AG04450 (cell line): ENCODE results near the gene ANKRD53. TPM values are rescaled to one million over a fixed set of nuclear protein-coding genes. Genes with fewer than 3 reads are reported as not detected.
A peak's percentile ranks its signal among the peaks of the same experiment; 100 is the strongest.

Source experiments
- CTCF ChIA-PET: fragments of 300-600, 350-600 bp; formaldehyde crosslinking; extraction: SDS; loops from one replicate; lab custom pipeline; 2022; ENCODE audit warnings: antibody characterized with exemption, inconsistent platforms; lab: Charles Lee
- POLR2A ChIA-PET: fragments of 350-600 bp; formaldehyde crosslinking; extraction: SDS; loops from one replicate; lab custom pipeline; 2021; ENCODE audit warnings: antibody characterized with exemption, inconsistent platforms; lab: Yijun Ruan, JAX
- DNase-seq: peaks from one replicate; pipeline ENCODE4 v3.0.0-alpha.2; 2011; ENCODE audit warnings: low read depth, low spot score
- H3K27ac ChIP-seq: one replicate; pipeline ENCODE4 v1.5.1; 2012; ENCODE audit warnings: low read depth, low read length, control low read depth
- H3K27me3 ChIP-seq: one replicate; pipeline ENCODE4 v1.6.0; 2012; ENCODE audit warnings: low read length; ENCODE audit not compliant: control insufficient read depth, insufficient read depth
- H3K4me3 ChIP-seq: 2 replicates; pipeline ENCODE4 v1.5.1; 2011; ENCODE audit warnings: mild to moderate bottlenecking, low read depth, low read length, control low read depth
- H3K9me3 ChIP-seq: 2 replicates; pipeline ENCODE4 v1.5.1; 2012; ENCODE audit warnings: low read length; ENCODE audit not compliant: control insufficient read depth, insufficient read depth
- polyA minus RNA-seq: library from RNA; depleted of rRNA, polyadenylated mRNA; stranded (reverse); fragments of >200 nt; gene quantifications from 2 replicates; pipeline ENCODE4 v1.2.3, GENCODE V29; 2011; rRNA and poly(A)+ RNA removed
- polyA plus RNA-seq: library from polyadenylated mRNA; depleted of rRNA; stranded (reverse); fragments of >200 nt; gene quantifications from 2 replicates; pipeline ENCODE4 v1.2.3, GENCODE V29; 2011; rRNA removed
- TF ChIP-seq, protein P1 (sequence below): IDR thresholded peaks from 2 replicates; pipeline ENCODE4 v1.5.1; 2011; ENCODE audit warnings: low read depth, low read length, control low read depth, inconsistent platforms

The ANKRD53 gene, protein sequence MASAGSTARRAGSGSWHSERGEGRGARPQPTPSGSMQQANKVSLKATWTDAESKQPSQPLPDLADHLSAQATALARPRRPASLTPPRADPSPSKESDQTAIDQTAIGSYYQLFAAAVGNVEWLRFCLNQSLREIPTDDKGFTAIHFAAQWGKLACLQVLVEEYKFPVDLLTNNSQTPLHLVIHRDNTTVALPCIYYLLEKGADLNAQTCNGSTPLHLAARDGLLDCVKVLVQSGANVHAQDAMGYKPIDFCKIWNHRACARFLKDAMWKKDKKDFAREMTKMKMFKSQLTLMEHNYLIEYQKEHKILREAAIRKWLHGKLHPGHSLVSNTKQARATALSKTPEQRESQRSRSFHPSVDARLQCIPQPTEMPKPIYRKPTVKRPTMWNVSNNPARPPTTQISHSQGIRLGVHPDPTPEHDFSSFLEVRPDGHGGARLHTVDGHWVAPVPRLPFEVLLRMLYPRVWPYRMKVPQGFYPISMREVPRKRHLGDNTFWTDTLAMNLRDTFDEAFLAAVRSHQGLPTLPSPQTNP
- polyA plus RNA-seq (0.72 and 1.1 TPM in 2 replicates), polyA minus RNA-seq (2.1 and 3.6 TPM in 2 replicates)

DNA sequence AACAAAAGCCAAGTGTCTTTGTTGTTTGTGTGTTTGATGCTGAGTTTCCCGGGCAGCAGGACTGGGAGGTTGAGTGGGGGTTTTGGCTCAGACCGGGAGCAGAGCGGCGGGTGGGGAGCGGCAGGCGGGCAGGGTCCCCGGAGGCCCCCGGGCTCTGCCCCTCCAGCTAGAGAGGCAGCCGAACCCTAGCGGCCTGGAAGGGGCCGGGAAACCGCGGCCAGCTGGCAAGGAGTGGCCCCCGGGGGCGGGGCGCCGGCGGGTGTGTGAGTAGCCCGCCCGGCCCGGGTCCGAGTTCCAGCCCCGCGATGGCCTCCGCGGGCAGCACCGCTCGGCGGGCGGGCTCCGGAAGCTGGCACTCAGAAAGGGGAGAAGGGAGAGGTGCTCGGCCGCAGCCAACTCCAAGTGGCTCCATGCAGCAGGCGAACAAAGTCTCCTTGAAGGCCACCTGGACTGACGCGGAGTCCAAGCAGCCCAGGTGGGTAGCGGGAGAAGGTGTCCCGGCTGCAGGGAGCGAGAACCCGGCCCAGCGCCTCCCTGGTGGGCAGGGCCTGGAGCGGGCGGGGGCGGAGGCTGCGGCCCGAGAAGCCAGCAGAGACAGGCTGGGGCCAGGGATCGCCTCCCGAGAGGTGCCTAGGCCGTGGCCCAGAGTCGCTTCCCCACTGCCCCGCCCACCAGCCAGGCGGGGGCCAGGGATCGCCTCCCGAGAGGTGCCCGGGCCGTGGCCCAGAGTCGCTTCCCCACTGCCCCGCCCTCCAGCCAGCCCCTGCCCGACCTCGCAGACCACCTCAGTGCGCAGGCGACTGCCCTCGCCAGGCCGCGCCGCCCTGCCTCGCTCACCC, at the start of gene ANKRD53:
Gene ANKRD53, plus strand, starts transcription at position 290 of the 839 bp plus-strand sequence. Its CDS starts 16 bp downstream, at position 306.
- TF ChIP-seq, protein P1, sequence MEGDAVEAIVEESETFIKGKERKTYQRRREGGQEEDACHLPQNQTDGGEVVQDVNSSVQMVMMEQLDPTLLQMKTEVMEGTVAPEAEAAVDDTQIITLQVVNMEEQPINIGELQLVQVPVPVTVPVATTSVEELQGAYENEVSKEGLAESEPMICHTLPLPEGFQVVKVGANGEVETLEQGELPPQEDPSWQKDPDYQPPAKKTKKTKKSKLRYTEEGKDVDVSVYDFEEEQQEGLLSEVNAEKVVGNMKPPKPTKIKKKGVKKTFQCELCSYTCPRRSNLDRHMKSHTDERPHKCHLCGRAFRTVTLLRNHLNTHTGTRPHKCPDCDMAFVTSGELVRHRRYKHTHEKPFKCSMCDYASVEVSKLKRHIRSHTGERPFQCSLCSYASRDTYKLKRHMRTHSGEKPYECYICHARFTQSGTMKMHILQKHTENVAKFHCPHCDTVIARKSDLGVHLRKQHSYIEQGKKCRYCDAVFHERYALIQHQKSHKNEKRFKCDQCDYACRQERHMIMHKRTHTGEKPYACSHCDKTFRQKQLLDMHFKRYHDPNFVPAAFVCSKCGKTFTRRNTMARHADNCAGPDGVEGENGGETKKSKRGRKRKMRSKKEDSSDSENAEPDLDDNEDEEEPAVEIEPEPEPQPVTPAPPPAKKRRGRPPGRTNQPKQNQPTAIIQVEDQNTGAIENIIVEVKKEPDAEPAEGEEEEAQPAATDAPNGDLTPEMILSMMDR = no peak
- Histone ChIP-seq H3K9me3 (no peaks in the 10 kb centered on the region), H3K27ac (peak within 1 kb of the TSS; percentile 91), H3K4me3 (peak within 1 kb of the TSS; percentile 64), H3K27me3 (no peaks in the 10 kb centered on the region)
- POLR2A ChIA-PET = interaction anchor here (0.9 kb wide), 1 partner anchor 90 kb away, joined by 4 read pairs; the partner anchor contains the start of gene NAGK
- DNase-seq = no peak
- CTCF ChIA-PET = interaction anchor here (0.9 to 2.8 kb wide), 8 partner anchors 13 to 117 kb away, joined by 3 to 22 read pairs (median 4); no protein-coding TSS in a partner anchor

DNA sequence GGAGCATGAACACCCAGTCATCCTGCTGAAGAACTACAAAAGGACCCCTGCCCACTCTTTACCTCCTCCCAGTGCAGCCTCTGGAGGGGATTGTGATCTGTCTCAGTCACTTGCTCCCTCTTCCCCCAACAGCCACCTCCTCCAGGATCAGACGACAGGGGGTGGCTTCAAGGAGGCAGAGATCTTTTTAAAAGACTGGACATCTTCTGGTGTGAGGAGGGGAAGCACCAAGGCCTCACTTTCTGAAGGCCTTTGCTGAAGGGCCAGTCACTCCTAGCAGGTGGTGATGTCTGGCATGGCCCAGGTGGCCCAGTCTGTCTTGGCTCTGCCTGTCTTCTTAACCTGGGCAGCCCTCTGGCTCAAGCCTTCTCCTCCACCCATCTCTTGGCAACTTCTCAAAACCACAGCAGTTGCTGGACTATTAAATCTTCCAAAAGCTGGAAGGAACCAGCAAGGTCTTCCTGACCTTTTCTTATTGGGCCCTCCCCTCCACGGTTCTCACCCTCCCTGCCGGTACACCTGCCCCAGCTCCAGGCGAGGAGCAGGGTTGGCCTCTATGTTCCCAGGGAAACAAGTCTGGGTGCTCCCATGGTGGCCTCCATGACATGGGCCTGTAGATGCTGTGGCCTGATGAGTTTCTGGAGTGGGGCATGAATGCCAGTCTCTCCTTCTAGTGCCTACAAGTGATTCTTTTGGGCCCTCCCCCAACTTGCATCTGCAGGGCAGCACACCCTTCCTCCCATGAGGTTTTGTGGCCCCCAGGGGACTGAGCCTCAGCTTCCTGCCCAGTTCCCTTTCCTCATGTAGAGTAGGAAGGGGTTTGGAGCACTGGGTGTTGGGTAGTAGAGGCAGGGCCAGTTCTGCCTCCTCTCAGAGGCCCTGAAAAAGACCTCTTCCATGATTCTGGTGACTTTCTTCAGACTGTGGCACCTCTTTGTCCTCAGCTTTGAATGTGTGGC, 47.8 kb upstream of the ANKRD53 start:
- Histone ChIP-seq H3K27ac (no peak overlapping the region), H3K9me3 (no peaks in the 10 kb centered on the region; the same call in 1 of the 2 replicates), H3K27me3 (no peaks in the 10 kb centered on the region), H3K4me3 (no peak overlapping the region)
- CTCF ChIA-PET = interaction anchor here (0.6 to 7.1 kb wide), 3 partner anchors 11 to 16 kb away, joined by 3 to 45 read pairs (median 6); no protein-coding TSS in a partner anchor
- POLR2A ChIA-PET = no interaction called here
- TF ChIP-seq, protein P1 = no peak
- DNase-seq = no peak

DNA sequence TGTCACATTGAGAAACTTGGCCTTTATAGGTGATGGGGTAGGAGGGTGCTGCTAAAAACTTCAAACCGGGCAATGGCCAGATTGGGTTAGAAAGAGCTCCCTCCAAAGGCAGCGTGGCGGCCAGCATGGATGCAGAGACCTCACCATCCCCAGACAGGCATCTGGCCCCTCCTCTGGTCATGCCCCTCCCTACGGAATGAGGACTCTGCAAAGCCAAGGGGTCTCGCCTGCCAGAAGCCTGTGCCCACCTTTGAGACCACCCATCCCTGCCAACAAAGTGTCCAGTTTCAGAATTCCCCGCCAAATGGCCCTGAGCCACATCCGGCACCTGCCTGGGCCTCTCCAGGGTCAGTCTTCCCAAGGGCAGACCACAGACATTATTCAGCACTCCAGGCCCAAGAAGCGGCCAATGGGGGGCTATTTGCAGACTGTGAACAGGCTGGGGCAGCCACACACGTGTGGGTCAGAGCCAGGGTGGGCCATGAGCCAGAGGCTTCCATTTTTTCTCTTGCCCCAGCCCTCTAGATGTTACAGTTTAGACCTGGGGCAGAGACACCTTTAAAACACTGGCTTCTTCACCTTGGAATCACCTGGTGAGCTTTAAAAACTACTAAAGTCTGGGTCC, 46.9 kb upstream of the ANKRD53 start:
- TF ChIP-seq, protein P1 = no peak
- Histone ChIP-seq H3K27me3 (no peaks in the 10 kb centered on the region), H3K9me3 (no peaks in the 10 kb centered on the region; the same call in 1 of the 2 replicates), H3K27ac (no peak overlapping the region), H3K4me3 (no peak overlapping the region)
- CTCF ChIA-PET = interaction anchor here (1.0 to 7.1 kb wide), 2 partner anchors 11 to 16 kb away, joined by 6 to 45 read pairs; no protein-coding TSS in a partner anchor
- no peak for DNase-seq
- POLR2A ChIA-PET = no interaction called here

DNA sequence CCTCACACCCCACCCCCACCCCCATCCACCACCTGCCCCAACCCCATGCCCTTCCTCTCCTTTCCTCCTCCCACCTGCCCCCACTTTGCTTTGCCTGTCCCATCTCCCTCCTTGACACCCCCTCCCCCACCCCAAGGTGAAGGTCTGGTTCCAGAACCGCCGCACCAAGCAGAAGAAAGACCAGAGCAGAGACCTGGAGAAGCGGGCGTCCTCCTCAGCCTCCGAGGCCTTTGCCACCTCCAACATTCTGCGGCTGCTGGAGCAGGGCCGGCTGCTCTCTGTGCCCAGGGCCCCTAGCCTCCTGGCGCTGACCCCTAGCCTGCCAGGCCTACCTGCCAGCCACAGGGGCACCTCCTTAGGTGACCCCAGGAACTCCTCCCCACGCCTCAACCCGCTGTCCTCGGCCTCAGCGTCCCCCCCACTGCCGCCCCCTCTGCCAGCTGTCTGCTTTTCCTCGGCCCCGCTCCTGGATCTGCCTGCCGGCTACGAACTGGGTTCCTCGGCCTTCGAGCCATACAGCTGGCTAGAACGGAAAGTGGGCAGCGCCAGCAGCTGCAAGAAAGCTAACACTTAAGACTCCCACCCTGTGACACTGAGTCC, 45.7 kb upstream of the ANKRD53 start:
- POLR2A ChIA-PET = no interaction called here
- H3K27me3 ChIP-seq = no peaks in the 10 kb centered on the region
- H3K4me3 ChIP-seq = no peak overlapping the region
- no peak overlapping the region for H3K27ac ChIP-seq
- no peaks in the 10 kb centered on the region; the same call in 1 of the 2 replicates for H3K9me3 ChIP-seq
- TF ChIP-seq, protein P1 = no peak
- CTCF ChIA-PET = interaction anchor here (1.0 to 7.1 kb wide), 4 partner anchors 9 to 61 kb away, joined by 4 to 45 read pairs (median 14); no protein-coding TSS in a partner anchor
- no peak for DNase-seq
